IMR-90 (cell line): ENCODE results near the gene LCK. TPM values are rescaled to one million over a fixed set of nuclear protein-coding genes. Genes with fewer than 3 reads are reported as not detected.

Source experiments
- ATAC-seq: fragments of 200-7000 bp; cut with Tn5 transposase; 2 replicates; pipeline ENCODE4 v1.9.1; 2020; ENCODE audit warnings: low read depth, mild to moderate bottlenecking, moderate library complexity
- BruUV-seq: library from RNA; stranded (reverse); fragments of 400-500 nt; replicated peaks from 2 replicates; lab custom pipeline; 2021; lab: Mats Ljungman, UMichigan
- CTCF ChIA-PET: fragments of 300-600 bp; formaldehyde crosslinking; extraction: SDS; loops from one replicate; lab custom pipeline; 2021; ENCODE audit warnings: antibody characterized with exemption; lab: Yijun Ruan, JAX
- POLR2A ChIA-PET: fragments of 300-600 bp; sonication (Branson Sonifier 250); formaldehyde crosslinking; loops from one replicate; lab custom pipeline; 2022; ENCODE audit warnings: antibody characterized with exemption; ENCODE audit not compliant: unreplicated experiment; lab: Charles Lee
- DNase-seq: peaks from one replicate; pipeline ENCODE4 v3.0.0; 2013
- H2AFZ ChIP-seq: replicated peaks from 2 replicates; pipeline ENCODE3; 2013; ENCODE audit warnings: low read length, mild to moderate bottlenecking; ENCODE audit not compliant: poor library complexity
- H2AK5ac ChIP-seq: 2 replicates; pipeline ENCODE4 v1.6.1; 2013; ENCODE audit warnings: low read depth, low read length, inconsistent platforms
- H2AK9ac ChIP-seq: replicated peaks from 2 replicates; pipeline ENCODE3; 2013; ENCODE audit warnings: mild to moderate bottlenecking, low read depth, low read length, moderate library complexity; ENCODE audit not compliant: poor library complexity
- H2BK120ac ChIP-seq: 2 replicates; pipeline ENCODE4 v1.6.1; 2013; ENCODE audit warnings: low read depth, low read length, inconsistent platforms
- H2BK15ac ChIP-seq: 3 replicates; pipeline ENCODE4 v1.6.1; 2013; ENCODE audit warnings: low read depth, low read length, inconsistent platforms
- H2BK20ac ChIP-seq: 2 replicates; pipeline ENCODE4 v1.6.1; 2013; ENCODE audit warnings: low read depth, mild to moderate bottlenecking, inconsistent platforms, low read length, moderate library complexity
- H2BK5ac ChIP-seq: 2 replicates; pipeline ENCODE4 v1.6.1; 2013; ENCODE audit warnings: mild to moderate bottlenecking, low read depth, low read length, inconsistent platforms; ENCODE audit not compliant: poor library complexity, severe bottlenecking
- H3K14ac ChIP-seq: replicated peaks from 2 replicates; pipeline ENCODE4 v1.6.1; 2013; ENCODE audit warnings: low read depth, low read length, inconsistent platforms
- H3K18ac ChIP-seq: 2 replicates; pipeline ENCODE4 v1.6.1; 2013; ENCODE audit warnings: low read depth, low read length, control low read depth
- H3K23ac ChIP-seq: 2 replicates; pipeline ENCODE4 v1.6.1; 2013; ENCODE audit warnings: low read depth, low read length, inconsistent platforms
- H3K27ac ChIP-seq: 2 replicates; pipeline ENCODE4 v1.5.1; 2013; ENCODE audit warnings: mild to moderate bottlenecking, control low read depth, low read length; ENCODE audit not compliant: insufficient read depth
- H3K27me3 ChIP-seq: 2 replicates; pipeline ENCODE4 v1.6.1; 2013; ENCODE audit warnings: low read length; ENCODE audit not compliant: control insufficient read depth, insufficient read depth
- H3K36me3 ChIP-seq: 2 replicates; pipeline ENCODE4 v1.6.1; 2013; ENCODE audit warnings: low read length, mixed read lengths; ENCODE audit not compliant: control insufficient read depth, insufficient read depth
- H3K4ac ChIP-seq: 2 replicates; pipeline ENCODE4 v1.6.1; 2013; ENCODE audit warnings: low read depth, low read length, inconsistent platforms
- H3K4me1 ChIP-seq: 2 replicates; pipeline ENCODE4 v1.6.1; 2013; ENCODE audit warnings: low read length, mixed read lengths; ENCODE audit not compliant: control insufficient read depth, insufficient read depth
- H3K4me2 ChIP-seq: 2 replicates; pipeline ENCODE4 v1.6.1; 2013; ENCODE audit warnings: low read depth, mild to moderate bottlenecking, control low read depth, low read length, moderate library complexity
- H3K4me3 ChIP-seq: 2 replicates; pipeline ENCODE4 v1.5.1; 2013; ENCODE audit warnings: low read depth, mild to moderate bottlenecking, control low read depth, low read length, moderate library complexity; ENCODE audit not compliant: insufficient read depth
- H3K56ac ChIP-seq: 2 replicates; pipeline ENCODE4 v1.6.1; 2013; ENCODE audit warnings: low read length, inconsistent platforms; ENCODE audit not compliant: insufficient read depth; ENCODE audit errors: extremely low read depth
- H3K79me1 ChIP-seq, 2 experiments: 2 replicates each; pipeline ENCODE4 v1.6.1; 2013; ENCODE audit warnings: low read length in 2 of 2, inconsistent platforms in 1 of 2, low read depth in 1 of 2
- H3K9ac ChIP-seq: 2 replicates; pipeline ENCODE4 v1.6.1; 2013; ENCODE audit warnings: low read depth, low read length, control low read depth
- H3K9me1 ChIP-seq: 2 replicates; pipeline ENCODE4 v1.6.1; 2013; ENCODE audit warnings: low read length, inconsistent platforms; ENCODE audit not compliant: insufficient read depth
- H3K9me3 ChIP-seq: 2 replicates; pipeline ENCODE4 v1.6.1; 2013; ENCODE audit warnings: low read length; ENCODE audit not compliant: control insufficient read depth, insufficient read depth
- H4K20me1 ChIP-seq: 2 replicates; pipeline ENCODE4 v1.6.1; 2013; ENCODE audit warnings: low read length, inconsistent platforms; ENCODE audit not compliant: insufficient read depth
- H4K5ac ChIP-seq: 2 replicates; pipeline ENCODE4 v1.6.1; 2013; ENCODE audit warnings: mild to moderate bottlenecking, low read depth, low read length, control low read depth
- H4K8ac ChIP-seq, 2 experiments: 2 replicates each; pipeline ENCODE4 v1.6.1; 2013; ENCODE audit warnings: low read depth in 2 of 2, low read length in 2 of 2, control low read depth in 1 of 2, inconsistent platforms in 1 of 2
- H4K91ac ChIP-seq: 2 replicates; pipeline ENCODE4 v1.6.1; 2013; ENCODE audit warnings: low read depth, low read length, inconsistent platforms; ENCODE audit not compliant: insufficient read depth
- CEBPB ChIP-seq: IDR thresholded peaks from 2 replicates; pipeline ENCODE4 v1.6.1; 2012; ENCODE audit warnings: low read depth, low read length, improper control_type of control experiment
- CHD1 ChIP-seq: IDR thresholded peaks from 2 replicates; pipeline ENCODE4 v1.6.1; 2012; ENCODE audit warnings: low read depth, low read length, improper control_type of control experiment
- CTCF ChIP-seq: conservative IDR thresholded peaks from 2 replicates; pipeline ENCODE4 v1.5.1; 2012; ENCODE audit warnings: mild to moderate bottlenecking, low read depth, low read length, improper control_type of control experiment
- ELK1 ChIP-seq: fragments of 150-350 bp; IDR thresholded peaks from 2 replicates; pipeline ENCODE4 v1.6.1; 2016; ENCODE audit warnings: low read depth, mild to moderate bottlenecking, low read length, moderate library complexity, borderline replicate concordance
- FOS ChIP-seq: fragments of 150-350 bp; IDR thresholded peaks from 2 replicates; pipeline ENCODE4 v1.6.1; 2016; ENCODE audit warnings: low read depth, low read length
- MAFK ChIP-seq: IDR thresholded peaks from 2 replicates; pipeline ENCODE4 v1.6.1; 2012; ENCODE audit warnings: low read depth, low read length, improper control_type of control experiment
- MAZ ChIP-seq: IDR thresholded peaks from 2 replicates; pipeline ENCODE4 v1.6.1; 2012; ENCODE audit warnings: low read depth, mild to moderate bottlenecking, low read length, improper control_type of control experiment, moderate library complexity, borderline replicate concordance
- MXI1 ChIP-seq: IDR thresholded peaks from 2 replicates; pipeline ENCODE4 v1.6.1; 2012; ENCODE audit warnings: low read depth, mild to moderate bottlenecking, low read length, moderate library complexity, borderline replicate concordance
- NFE2L2 ChIP-seq: fragments of 150-350 bp; IDR thresholded peaks from 2 replicates; pipeline ENCODE4 v1.6.1; 2016; ENCODE audit warnings: low read depth, mild to moderate bottlenecking, low read length
- RAD21 ChIP-seq: IDR thresholded peaks from 2 replicates; pipeline ENCODE4 v1.6.1; 2012; ENCODE audit warnings: low read length, improper control_type of control experiment
- RCOR1 ChIP-seq: IDR thresholded peaks from 2 replicates; pipeline ENCODE4 v1.6.1; 2012; ENCODE audit warnings: mild to moderate bottlenecking, low read length, improper control_type of control experiment; ENCODE audit not compliant: insufficient replicate concordance
- SMC3 ChIP-seq: fragments of 150-350 bp; IDR thresholded peaks from 2 replicates; pipeline ENCODE4 v1.6.1; 2016; ENCODE audit warnings: low read depth, mild to moderate bottlenecking, antibody characterized with exemption, low read length, moderate library complexity
- USF2 ChIP-seq: fragments of 150-350 bp; IDR thresholded peaks from 2 replicates; pipeline ENCODE4 v1.6.1; 2017; ENCODE audit warnings: mild to moderate bottlenecking, antibody characterized with exemption, low read length, low read depth
- WGBS, 2 experiments: methylation state at CpG; one replicate each; pipeline versions ENCODE4 v1.1.5 to v1.1.7; 2013; ENCODE audit warnings: missing lambda C conversion rate in 2 of 2; ENCODE audit not compliant: insufficient read length in 1 of 2; ENCODE audit errors: extremely low coverage in 2 of 2; 5-methylcytosine and 5-hydroxymethylcytosine counted together
- dilution Hi-C: fragments of 300-500 bp; cut with HindIII; formaldehyde crosslinking; loops from one replicate; pipeline ENCODE4 v1.14.3; 2018; ENCODE audit warnings: low sequenced_read_pairs; ENCODE audit not compliant: unreplicated experiment
- in situ Hi-C: fragments of 300-500 bp; cut with MboI; formaldehyde crosslinking; loops from 3 replicates; pipeline ENCODE4 v1.14.3; 2019; ENCODE audit warnings: low sequenced_read_pairs, inconsistent platforms, mixed read lengths
- intact Hi-C: fragments of 100-400 bp; cut with micrococcal nuclease; formaldehyde crosslinking; loops from 2 replicates; pipeline ENCODE4 v1.10.0; 2022
- polyA plus RNA-seq, 3 experiments: library from polyadenylated mRNA; depleted of rRNA; stranded (reverse); fragments of >200 nt; gene quantifications; 2 replicates each; pipeline ENCODE4 v1.2.3, GENCODE V29; 2012; ENCODE audit warnings: low replicate concordance in 1 of 3
- total RNA-seq: library from RNA; depleted of rRNA; stranded (reverse); fragments of >200 nt; gene quantifications from 2 replicates; pipeline ENCODE4 v1.2.3, GENCODE V29; 2012

Gene LCK
- total and polyA plus RNA-seq, 2 of the 4 experiments (the other 2 are of a cell fraction), result not detected

- H2BK15ac ChIP-seq, result no peak overlapping the region
- H3K14ac ChIP-seq, result no peak overlapping the region
- H3K23ac ChIP-seq, result 0 out of 2 replicates have a peak overlapping the region, but pooled peaks have one; percentile 18
- H3K79me1 ChIP-seq, result peaks cover 37 to 75% of the 10 kb centered on the region in 2 experiments
- 0 out of 4 replicates have a peak overlapping the region, but pooled peaks of 1 of the 2 experiments have one; percentile 47 for H4K8ac ChIP-seq
- peaks cover 12% of the 10 kb centered on the region for H3K4me1 ChIP-seq
- no peak overlapping the region for H2BK5ac ChIP-seq
- H4K5ac ChIP-seq, result no peak overlapping the region
- H3K36me3 ChIP-seq, result peaks cover 39% of the 10 kb centered on the region
- H3K56ac ChIP-seq, result no peak overlapping the region
- intact Hi-C loops (loop anchor here (5.0 kb wide), 1 partner anchor 69 kb away; the partner anchor contains the start of gene HDAC1), dilution Hi-C loops (no loop called here), in situ Hi-C loops (no loop called here)
- ChIA-PET POLR2A (no interaction called here), CTCF (no interaction called here)
- H3K4ac ChIP-seq, result no peak overlapping the region
- H2AK9ac ChIP-seq, result no peak overlapping the region
- H2AK5ac ChIP-seq, result no peak overlapping the region
- peaks cover 16% of the 10 kb centered on the region for H3K9me1 ChIP-seq
- no peak overlapping the region for H3K4me3 ChIP-seq
- H3K4me2 ChIP-seq, result peak overlapping the region; percentile 13; the same call in 1 of the 2 replicates
- no peak overlapping the region for H2AFZ ChIP-seq
- no peaks in the 10 kb centered on the region for H3K9me3 ChIP-seq
- H2BK120ac ChIP-seq, result no peak overlapping the region
- H3K27me3 ChIP-seq, result no peaks in the 10 kb centered on the region
- H4K20me1 ChIP-seq, result 0 out of 2 replicates have a peak, but pooled peaks cover 10% of the 10 kb centered on the region
- no TSS peak for BruUV-seq
- DNase-seq (no peak), ATAC-seq (no peak)
- no peak overlapping the region for H4K91ac ChIP-seq
- no peak overlapping the region for H2BK20ac ChIP-seq
- no peak overlapping the region for H3K9ac ChIP-seq
- WGBS, 2 experiments, result 100% methylated on average over 2 of the region's 3 CpGs; no CpG with 5 or more reads in 1 of the 2 experiments
- TF ChIP-seq CHD1 (no peak), ELK1 (no peak), CTCF (no peak), MXI1 (no peak), NFE2L2 (no peak), SMC3 (no peak), MAFK (no peak), CEBPB (no peak), MAZ (no peak), FOS (no peak), USF2 (no peak), RAD21 (no peak), RCOR1 (no peak)
- no peak overlapping the region for H3K27ac ChIP-seq
- H3K18ac ChIP-seq, result no peak overlapping the region
Measured at GRCh38 chr1:32223683-32224082, 27.4 kb upstream of the LCK start.
